Loucy (cell line): ENCODE measurements around the gene NCSTN.

Experiments
- EZH2phosphoT487 ChIP-seq: fragments of 200-600 bp; IDR thresholded peaks from 2 replicates; pipeline ENCODE4 v1.6.1; 2018; ENCODE audit warnings: antibody characterized with exemption, mild to moderate bottlenecking, moderate library complexity, borderline replicate concordance
- TF ChIP-seq, protein P1 (sequence below): fragments of 200-600 bp; sonication (generic); conservative IDR thresholded peaks from 2 replicates; pipeline ENCODE4 v1.5.1; 2014; ENCODE audit warnings: mild to moderate bottlenecking, antibody characterized with exemption, low read length

DNA sequence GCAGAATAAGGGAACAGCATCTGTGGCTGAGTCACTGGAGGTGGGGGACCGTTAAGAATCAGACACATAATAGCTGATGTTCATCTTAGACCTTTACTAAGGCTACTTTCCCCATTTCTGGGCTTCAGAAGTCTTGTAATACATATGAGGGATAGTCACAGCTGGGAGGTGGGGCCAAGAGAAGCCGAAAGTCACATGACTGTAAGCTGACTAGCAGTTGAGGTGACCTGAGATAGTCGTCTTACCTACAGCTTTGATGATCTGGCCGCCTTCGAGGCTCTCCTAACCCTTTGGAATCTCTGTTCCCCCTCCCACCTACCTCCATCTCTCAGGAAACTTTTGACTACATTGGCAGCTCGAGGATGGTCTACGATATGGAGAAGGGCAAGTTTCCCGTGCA lies 9.4 kb downstream of the NCSTN start:
- TF ChIP-seq, protein P1, sequence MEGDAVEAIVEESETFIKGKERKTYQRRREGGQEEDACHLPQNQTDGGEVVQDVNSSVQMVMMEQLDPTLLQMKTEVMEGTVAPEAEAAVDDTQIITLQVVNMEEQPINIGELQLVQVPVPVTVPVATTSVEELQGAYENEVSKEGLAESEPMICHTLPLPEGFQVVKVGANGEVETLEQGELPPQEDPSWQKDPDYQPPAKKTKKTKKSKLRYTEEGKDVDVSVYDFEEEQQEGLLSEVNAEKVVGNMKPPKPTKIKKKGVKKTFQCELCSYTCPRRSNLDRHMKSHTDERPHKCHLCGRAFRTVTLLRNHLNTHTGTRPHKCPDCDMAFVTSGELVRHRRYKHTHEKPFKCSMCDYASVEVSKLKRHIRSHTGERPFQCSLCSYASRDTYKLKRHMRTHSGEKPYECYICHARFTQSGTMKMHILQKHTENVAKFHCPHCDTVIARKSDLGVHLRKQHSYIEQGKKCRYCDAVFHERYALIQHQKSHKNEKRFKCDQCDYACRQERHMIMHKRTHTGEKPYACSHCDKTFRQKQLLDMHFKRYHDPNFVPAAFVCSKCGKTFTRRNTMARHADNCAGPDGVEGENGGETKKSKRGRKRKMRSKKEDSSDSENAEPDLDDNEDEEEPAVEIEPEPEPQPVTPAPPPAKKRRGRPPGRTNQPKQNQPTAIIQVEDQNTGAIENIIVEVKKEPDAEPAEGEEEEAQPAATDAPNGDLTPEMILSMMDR = no peak
- TF ChIP-seq EZH2phosphoT487 = no peak
